Vagina (tissue), 2 donors: ENCODE data around the gene ANKZF1. TPM values are rescaled to one million over a fixed set of nuclear protein-coding genes. Genes with fewer than 3 reads are reported as not detected.

ENCODE experiments used
- DNase-seq, 2 donors: peaks; one replicate each; pipeline ENCODE4 v3.0.0-alpha.2; 2017; ENCODE audit errors: extremely low spot score in 2 of 2
- H3K27ac ChIP-seq: fragments of 200-600 bp; sonication (generic); one replicate; pipeline ENCODE4 v1.5.1; 2019
- H3K27me3 ChIP-seq: fragments of 200-600 bp; sonication (generic); one replicate; pipeline ENCODE4 v1.5.1; 2019
- H3K36me3 ChIP-seq, 2 donors: fragments of 200-600 bp; sonication (generic); one replicate each; pipeline ENCODE4 v1.5.1; 2017 to 2019
- H3K4me1 ChIP-seq: fragments of 200-600 bp; sonication (generic); one replicate; pipeline ENCODE4 v1.5.1; 2019
- H3K4me3 ChIP-seq, 2 donors: fragments of 200-600 bp; sonication (generic); 1 replicate in 1 of 2; 2 replicates in 1 of 2; pipeline ENCODE4 v1.5.1; 2016 to 2019
- H3K9me3 ChIP-seq: fragments of 200-600 bp; sonication (generic); one replicate; pipeline ENCODE4 v1.5.1; 2019
- POLR2A ChIP-seq, 2 donors: fragments of 450-650 bp; IDR thresholded peaks; one replicate each; pipeline ENCODE4 v1.6.1; 2017; ENCODE audit warnings: antibody characterized with exemption in 2 of 2, mild to moderate bottlenecking in 2 of 2, moderate library complexity in 2 of 2
- POLR2AphosphoS5 ChIP-seq, 2 donors: sonication (generic); formaldehyde crosslinking; IDR thresholded peaks; one replicate each; pipeline ENCODE4 v1.9.0; 2017; ENCODE audit warnings: antibody characterized with exemption in 2 of 2, mild to moderate bottlenecking in 2 of 2, low read depth in 1 of 2; ENCODE audit not compliant: insufficient read depth in 1 of 2
- intact Hi-C: fragments of 100-400 bp; cut with DNase I; formaldehyde crosslinking; loops from one replicate; pipeline ENCODE4 v1.15.1; 2023
- total RNA-seq: library from RNA; depleted of rRNA; stranded (reverse); fragments of >200 nt; gene quantifications from one replicate; pipeline ENCODE4 v1.2.3, GENCODE V29; 2016
- TF ChIP-seq, protein P1 (sequence below), 3 experiments: fragments of 450-650 bp in 2 of 3; fragments of 200-600 bp in 1 of 3; sonication (generic) in 1 of 3; IDR thresholded peaks; one replicate each; pipeline ENCODE4 v1.5.1; 2017 to 2019; ENCODE audit warnings: antibody characterized with exemption in 3 of 3, mild to moderate bottlenecking in 2 of 3, moderate library complexity in 2 of 3

Gene ANKZF1, protein sequence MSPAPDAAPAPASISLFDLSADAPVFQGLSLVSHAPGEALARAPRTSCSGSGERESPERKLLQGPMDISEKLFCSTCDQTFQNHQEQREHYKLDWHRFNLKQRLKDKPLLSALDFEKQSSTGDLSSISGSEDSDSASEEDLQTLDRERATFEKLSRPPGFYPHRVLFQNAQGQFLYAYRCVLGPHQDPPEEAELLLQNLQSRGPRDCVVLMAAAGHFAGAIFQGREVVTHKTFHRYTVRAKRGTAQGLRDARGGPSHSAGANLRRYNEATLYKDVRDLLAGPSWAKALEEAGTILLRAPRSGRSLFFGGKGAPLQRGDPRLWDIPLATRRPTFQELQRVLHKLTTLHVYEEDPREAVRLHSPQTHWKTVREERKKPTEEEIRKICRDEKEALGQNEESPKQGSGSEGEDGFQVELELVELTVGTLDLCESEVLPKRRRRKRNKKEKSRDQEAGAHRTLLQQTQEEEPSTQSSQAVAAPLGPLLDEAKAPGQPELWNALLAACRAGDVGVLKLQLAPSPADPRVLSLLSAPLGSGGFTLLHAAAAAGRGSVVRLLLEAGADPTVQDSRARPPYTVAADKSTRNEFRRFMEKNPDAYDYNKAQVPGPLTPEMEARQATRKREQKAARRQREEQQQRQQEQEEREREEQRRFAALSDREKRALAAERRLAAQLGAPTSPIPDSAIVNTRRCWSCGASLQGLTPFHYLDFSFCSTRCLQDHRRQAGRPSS
- 98.7 TPM for total RNA-seq

DNA sequence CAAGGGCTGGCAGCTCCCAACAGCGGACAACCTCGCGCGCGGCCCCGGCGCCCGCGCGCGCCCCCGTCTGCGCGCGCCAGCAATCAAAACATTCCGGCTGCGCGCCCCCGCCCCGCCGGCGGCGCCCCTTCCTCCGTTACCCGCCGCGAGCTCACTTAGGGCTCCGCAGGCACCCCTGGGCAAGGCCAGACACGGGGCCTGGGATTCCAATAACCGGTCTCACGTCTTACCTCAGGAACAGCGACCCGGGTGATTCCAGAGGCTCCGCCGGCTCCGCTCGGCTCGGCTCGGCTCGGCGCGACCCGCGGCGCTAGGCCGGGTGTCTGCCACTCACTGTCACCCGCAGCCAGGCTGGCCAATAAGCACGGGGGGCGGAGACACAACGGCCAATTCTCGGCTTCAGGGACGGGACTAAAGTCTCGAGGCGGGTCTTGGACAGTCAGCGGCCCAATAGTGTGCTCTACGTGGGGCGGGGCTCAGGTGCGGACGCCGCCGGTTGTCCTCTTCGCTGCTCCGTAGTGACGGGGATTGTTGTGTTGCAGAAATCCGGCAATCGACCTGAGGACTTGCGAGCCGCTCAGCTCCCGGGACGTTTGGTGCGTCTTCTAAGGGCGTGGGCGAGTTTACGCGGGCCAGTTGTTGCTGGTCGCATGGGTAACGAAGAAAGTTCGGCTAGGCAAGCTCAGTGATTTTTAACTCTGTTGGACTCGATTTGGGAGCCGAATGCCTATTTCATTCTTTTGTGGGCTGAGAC, at the start of gene ANKZF1, which contains the start of gene ATG9A:
TSS of gene ANKZF1 (plus strand) at position 502 of the 754 bp plus-strand sequence. CDS start 452 bp downstream, outside the sequence.
TSS of gene ATG9A (minus strand) at position 332 of the 754 bp plus-strand sequence. CDS start 1,612 bp downstream, outside the sequence.
- H3K36me3 ChIP-seq = peaks cover 8 to 53% of the 10 kb centered on the region in 2 donors
- intact Hi-C loops = no loop called here
- peak in 1 of 2 donors; percentile 58 for TF ChIP-seq POLR2A (IDR thresholded peaks at IDR 0.05)
- TF ChIP-seq, protein P1, sequence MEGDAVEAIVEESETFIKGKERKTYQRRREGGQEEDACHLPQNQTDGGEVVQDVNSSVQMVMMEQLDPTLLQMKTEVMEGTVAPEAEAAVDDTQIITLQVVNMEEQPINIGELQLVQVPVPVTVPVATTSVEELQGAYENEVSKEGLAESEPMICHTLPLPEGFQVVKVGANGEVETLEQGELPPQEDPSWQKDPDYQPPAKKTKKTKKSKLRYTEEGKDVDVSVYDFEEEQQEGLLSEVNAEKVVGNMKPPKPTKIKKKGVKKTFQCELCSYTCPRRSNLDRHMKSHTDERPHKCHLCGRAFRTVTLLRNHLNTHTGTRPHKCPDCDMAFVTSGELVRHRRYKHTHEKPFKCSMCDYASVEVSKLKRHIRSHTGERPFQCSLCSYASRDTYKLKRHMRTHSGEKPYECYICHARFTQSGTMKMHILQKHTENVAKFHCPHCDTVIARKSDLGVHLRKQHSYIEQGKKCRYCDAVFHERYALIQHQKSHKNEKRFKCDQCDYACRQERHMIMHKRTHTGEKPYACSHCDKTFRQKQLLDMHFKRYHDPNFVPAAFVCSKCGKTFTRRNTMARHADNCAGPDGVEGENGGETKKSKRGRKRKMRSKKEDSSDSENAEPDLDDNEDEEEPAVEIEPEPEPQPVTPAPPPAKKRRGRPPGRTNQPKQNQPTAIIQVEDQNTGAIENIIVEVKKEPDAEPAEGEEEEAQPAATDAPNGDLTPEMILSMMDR (IDR thresholded peaks at IDR 0.05) = no peak
- TF ChIP-seq POLR2AphosphoS5 (IDR thresholded peaks at IDR 0.05; ENCODE audit: insufficient read depth in 1 of 2, low read depth in 1 of 2) = peak; percentile 85 to 94

DNA sequence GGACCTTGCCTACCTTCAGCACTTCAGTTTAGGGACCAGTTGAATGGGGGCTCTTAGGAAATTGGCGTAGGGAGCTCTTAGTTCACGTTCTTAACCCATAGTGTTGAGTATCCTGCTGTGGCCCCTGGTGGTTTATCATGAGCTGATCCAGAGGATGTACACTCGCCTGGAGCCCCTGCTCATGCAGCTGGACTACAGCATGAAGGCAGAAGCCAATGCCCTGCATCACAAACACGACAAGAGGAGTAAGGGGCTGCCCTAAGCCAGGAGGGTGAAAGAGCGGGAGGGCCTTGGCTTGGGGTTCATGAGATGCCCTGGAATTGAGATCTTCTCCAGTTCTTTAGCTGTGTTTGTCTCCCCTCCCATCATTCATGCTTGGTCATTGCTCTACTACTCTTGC, 48.6 kb upstream of the ANKZF1 start:
- H3K36me3 ChIP-seq = peaks cover 0 to 46% of the 10 kb centered on the region in 2 donors
- TF ChIP-seq POLR2A (IDR thresholded peaks at IDR 0.05) (no peak), POLR2AphosphoS5 (IDR thresholded peaks at IDR 0.05; ENCODE audit: insufficient read depth in 1 of 2, low read depth in 1 of 2) (no peak)
- TF ChIP-seq, protein P1 (IDR thresholded peaks at IDR 0.05) = no peak
- no peaks in the 10 kb centered on the region for H3K9me3 ChIP-seq
- no peak overlapping the region for H3K27ac ChIP-seq
- intact Hi-C loops = no loop called here
- DNase-seq = no peak
- no peaks in the 10 kb centered on the region for H3K27me3 ChIP-seq
- H3K4me1 ChIP-seq = peaks cover 28% of the 10 kb centered on the region
- H3K4me3 ChIP-seq = no peak overlapping the region

More for the DNA sequence above, at the start of gene ANKZF1, which contains the start of gene ATG9A:
- peak within 1 kb of the TSS; percentile 64 to 85 for H3K4me3 ChIP-seq
- peak within 1 kb of the TSS; percentile 83 for H3K27ac ChIP-seq
- peak in 1 of 2 donors; percentile 99 for DNase-seq
- peaks cover 46% of the 10 kb centered on the region for H3K4me1 ChIP-seq
- H3K27me3 ChIP-seq = no peaks in the 10 kb centered on the region
- no peaks in the 10 kb centered on the region for H3K9me3 ChIP-seq

DNA sequence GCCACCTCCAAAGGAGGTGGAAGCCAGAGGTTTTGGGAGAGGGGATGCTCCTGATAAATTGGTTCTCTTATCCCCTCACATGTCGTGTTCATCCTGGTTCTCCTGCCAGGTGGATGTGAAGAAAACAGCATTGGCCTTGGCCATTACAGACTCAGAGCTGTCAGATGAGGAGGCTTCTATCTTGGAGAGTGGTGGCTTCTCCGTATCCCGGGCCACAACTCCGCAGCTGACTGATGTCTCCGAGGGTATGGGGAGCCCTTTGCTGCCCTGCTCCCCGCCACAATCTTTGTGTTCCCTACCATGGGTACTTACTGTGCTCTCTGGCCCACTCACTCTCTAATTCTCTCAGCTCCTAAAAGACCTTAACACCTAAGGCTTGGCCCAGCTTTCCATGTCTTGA, 48.1 kb upstream of the ANKZF1 start:
- peaks cover 0 to 46% of the 10 kb centered on the region in 2 donors for H3K36me3 ChIP-seq

DNA sequence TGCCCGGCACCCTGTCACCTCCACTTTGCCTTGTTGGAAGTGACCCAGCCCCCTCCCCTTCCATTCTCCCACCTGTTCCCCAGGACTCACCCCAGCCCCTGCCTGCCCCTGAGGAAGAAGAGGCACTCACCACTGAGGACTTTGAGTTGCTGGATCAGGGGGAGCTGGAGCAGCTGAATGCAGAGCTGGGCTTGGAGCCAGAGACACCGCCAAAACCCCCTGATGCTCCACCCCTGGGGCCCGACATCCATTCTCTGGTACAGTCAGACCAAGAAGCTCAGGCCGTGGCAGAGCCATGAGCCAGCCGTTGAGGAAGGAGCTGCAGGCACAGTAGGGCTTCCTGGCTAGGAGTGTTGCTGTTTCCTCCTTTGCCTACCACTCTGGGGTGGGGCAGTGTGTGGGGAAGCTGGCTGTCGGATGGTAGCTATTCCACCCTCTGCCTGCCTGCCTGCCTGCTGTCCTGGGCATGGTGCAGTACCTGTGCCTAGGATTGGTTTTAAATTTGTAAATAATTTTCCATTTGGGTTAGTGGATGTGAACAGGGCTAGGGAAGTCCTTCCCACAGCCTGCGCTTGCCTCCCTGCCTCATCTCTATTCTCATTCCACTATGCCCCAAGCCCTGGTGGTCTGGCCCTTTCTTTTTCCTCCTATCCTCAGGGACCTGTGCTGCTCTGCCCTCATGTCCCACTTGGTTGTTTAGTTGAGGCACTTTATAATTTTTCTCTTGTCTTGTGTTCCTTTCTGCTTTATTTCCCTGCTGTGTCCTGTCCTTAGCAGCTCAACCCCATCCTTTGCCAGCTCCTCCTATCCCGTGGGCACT, 47.1 kb upstream of the ANKZF1 start:
- Histone ChIP-seq H3K36me3 (peaks cover 0 to 46% of the 10 kb centered on the region in 2 donors), H3K27ac (no peak overlapping the region)
- peak in 1 of 2 donors; percentile 74 for DNase-seq

More for the DNA sequence above, 48.1 kb upstream of the ANKZF1 start:
- Histone ChIP-seq H3K4me3 (no peak overlapping the region), H3K9me3 (no peaks in the 10 kb centered on the region), H3K27me3 (no peaks in the 10 kb centered on the region), H3K27ac (no peak overlapping the region), H3K4me1 (peaks cover 25% of the 10 kb centered on the region)
- TF ChIP-seq POLR2AphosphoS5 (IDR thresholded peaks at IDR 0.05; ENCODE audit: insufficient read depth in 1 of 2, low read depth in 1 of 2) = no peak
- no peak for TF ChIP-seq POLR2A (IDR thresholded peaks at IDR 0.05)
- TF ChIP-seq, protein P1 (IDR thresholded peaks at IDR 0.05) = no peak
- intact Hi-C loops = no loop called here
- peak in 1 of 2 donors; percentile 65 for DNase-seq

More for the DNA sequence above, 47.1 kb upstream of the ANKZF1 start:
- no peaks in the 10 kb centered on the region for H3K27me3 ChIP-seq
- no peaks in the 10 kb centered on the region for H3K9me3 ChIP-seq
- peaks cover 25% of the 10 kb centered on the region for H3K4me1 ChIP-seq
- H3K4me3 ChIP-seq = no peak overlapping the region
- TF ChIP-seq POLR2A (IDR thresholded peaks at IDR 0.05) (no peak), POLR2AphosphoS5 (IDR thresholded peaks at IDR 0.05; ENCODE audit: insufficient read depth in 1 of 2, low read depth in 1 of 2) (no peak)
- TF ChIP-seq, protein P1 (IDR thresholded peaks at IDR 0.05) = no peak
- intact Hi-C loops = no loop called here
